ENCODE measurements around the gene CT45A8. TPM values are rescaled to one million over a fixed set of nuclear protein-coding genes. Genes with fewer than 3 reads are reported as not detected.

Gene CT45A8
- total RNA-seq, 2 experiments from 2014 or later, result not detected

Other genes starting within 250 kb of the CT45A8 start
- gene CT45A1, start 140.9 kb downstream of the CT45A8 start, total RNA-seq, result not detected
- not detected for gene CT45A3, start 86.3 kb downstream of the CT45A8 start, total RNA-seq
- not detected for gene CT45A5, start 69.0 kb downstream of the CT45A8 start, total RNA-seq
- not detected for gene CT45A6, start 51.8 kb downstream of the CT45A8 start, total RNA-seq
- not detected for gene CT45A2, start 34.5 kb downstream of the CT45A8 start, total RNA-seq
- gene CT45A7, start 17.3 kb downstream of the CT45A8 start, total RNA-seq, result not detected
- gene CT45A9, start 17.3 kb upstream of the CT45A8 start, total RNA-seq, result not detected
- gene CT45A10, start 38.9 kb upstream of the CT45A8 start, total RNA-seq, result not detected
- gene SAGE1, start 39.2 kb upstream of the CT45A8 start, total RNA-seq, result not detected
- 10 to 100 TPM; 15.9 to 16.4 TPM for gene MMGT1, start 119.5 kb upstream of the CT45A8 start, total RNA-seq
- 10 to 100 TPM; 15.4 to 17.5 TPM for gene SLC9A6, start 130.9 kb upstream of the CT45A8 start, total RNA-seq

Measured in activated CD8-positive, alpha-beta T cell treated with anti-CD3 and anti-CD28 coated beads, Interleukin-2, amount 10 ng/mL, durations not matched to agents 7 days and 5 days (primary cell).